ENCODE measurements around the gene NEURL1B.

DNA sequence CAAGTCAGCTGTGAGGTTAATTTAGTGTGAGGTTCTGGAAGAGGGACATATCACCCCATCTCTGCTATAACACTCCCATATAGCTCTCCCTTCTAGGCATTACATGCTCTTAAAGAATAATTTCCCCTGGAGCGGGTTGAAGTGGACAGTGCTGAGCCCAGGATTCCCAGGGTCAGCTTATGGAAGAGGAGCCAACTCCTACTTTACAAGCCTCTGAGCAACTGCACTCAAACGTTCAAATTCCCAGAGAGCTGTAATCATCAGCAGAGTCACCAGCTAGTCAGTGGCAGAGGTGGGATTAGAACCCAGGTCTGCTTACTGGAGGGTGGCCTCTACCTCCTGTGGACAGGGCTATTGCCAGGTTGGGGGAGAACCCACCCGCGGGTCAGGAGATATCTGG is 1.4 kb downstream of the NEURL1B start:
- TF ChIP-seq POLR2A (IDR thresholded peaks at IDR 0.05): no peak
- TF ChIP-seq, protein P1, sequence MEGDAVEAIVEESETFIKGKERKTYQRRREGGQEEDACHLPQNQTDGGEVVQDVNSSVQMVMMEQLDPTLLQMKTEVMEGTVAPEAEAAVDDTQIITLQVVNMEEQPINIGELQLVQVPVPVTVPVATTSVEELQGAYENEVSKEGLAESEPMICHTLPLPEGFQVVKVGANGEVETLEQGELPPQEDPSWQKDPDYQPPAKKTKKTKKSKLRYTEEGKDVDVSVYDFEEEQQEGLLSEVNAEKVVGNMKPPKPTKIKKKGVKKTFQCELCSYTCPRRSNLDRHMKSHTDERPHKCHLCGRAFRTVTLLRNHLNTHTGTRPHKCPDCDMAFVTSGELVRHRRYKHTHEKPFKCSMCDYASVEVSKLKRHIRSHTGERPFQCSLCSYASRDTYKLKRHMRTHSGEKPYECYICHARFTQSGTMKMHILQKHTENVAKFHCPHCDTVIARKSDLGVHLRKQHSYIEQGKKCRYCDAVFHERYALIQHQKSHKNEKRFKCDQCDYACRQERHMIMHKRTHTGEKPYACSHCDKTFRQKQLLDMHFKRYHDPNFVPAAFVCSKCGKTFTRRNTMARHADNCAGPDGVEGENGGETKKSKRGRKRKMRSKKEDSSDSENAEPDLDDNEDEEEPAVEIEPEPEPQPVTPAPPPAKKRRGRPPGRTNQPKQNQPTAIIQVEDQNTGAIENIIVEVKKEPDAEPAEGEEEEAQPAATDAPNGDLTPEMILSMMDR (IDR thresholded peaks at IDR 0.05): no peak
